Breast epithelium (tissue), 3 donors: Measurements from ENCODE around the gene FSTL3.

Experiments used
- CTCF ChIP-seq, 3 donors: fragments of 450-650 bp; IDR thresholded peaks; one replicate each; pipeline ENCODE4 v1.5.1; 2016 to 2017; ENCODE audit warnings: antibody characterized with exemption in 3 of 3, mild to moderate bottlenecking in 3 of 3, moderate library complexity in 3 of 3
- POLR2A ChIP-seq: fragments of 450-650 bp; IDR thresholded peaks from one replicate; pipeline ENCODE4 v1.6.1; 2016; ENCODE audit warnings: antibody characterized with exemption, mild to moderate bottlenecking, moderate library complexity

GRCh38 chr19:703329-703650, 27.1 kb downstream of the FSTL3 start:
- TF ChIP-seq POLR2A (no peak), CTCF (IDR thresholded peaks at IDR 0.05) (no peak)
